Epidermal melanocyte (primary cell): Measurements from ENCODE around the gene FCSK.
A peak's percentile ranks its signal among the peaks of the same experiment; 100 is the strongest.

Source experiments
- DNase-seq: peaks from one replicate; pipeline ENCODE4 v3.0.0; 2011; ENCODE audit warnings: low spot score; ENCODE audit not compliant: insufficient read length

Gene FCSK

DNA sequence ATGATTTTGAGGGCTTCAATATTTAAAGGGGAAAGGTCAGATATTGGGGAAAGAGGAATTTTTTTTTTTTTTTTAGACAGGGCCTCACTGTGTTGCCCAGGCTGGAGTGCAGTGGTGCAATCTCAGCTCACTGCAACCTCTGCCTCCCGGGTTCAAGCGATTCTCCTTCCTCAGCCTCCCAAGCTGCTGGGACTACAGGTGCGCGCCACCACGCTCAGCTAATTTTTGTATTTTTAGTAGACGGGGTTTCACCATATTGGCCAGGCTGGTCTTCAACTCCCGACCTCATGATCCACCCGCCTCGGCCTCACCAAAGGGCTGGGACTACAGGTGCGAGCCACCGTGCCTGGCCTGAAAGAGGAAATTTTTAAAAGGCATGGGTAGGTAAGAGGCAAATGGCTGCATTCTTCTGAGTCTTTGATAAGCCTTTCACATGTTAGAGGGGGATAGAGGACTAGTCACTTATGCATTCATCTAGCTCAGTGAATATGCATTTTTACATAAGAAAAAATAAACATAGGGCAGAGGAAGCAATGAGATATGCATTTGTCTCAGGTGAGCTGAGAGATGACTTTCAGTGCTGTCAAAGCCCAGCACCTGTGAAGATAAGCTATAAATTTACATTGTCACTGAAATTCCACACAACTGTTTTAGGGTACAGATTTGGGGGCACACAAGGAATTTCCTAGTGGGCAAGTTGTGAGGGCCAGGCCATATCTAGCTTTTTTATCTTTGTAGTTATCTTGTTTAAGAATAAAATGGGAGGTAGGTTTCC, 1.1 kb upstream of the FCSK start:
- DNase-seq = no peak

DNA sequence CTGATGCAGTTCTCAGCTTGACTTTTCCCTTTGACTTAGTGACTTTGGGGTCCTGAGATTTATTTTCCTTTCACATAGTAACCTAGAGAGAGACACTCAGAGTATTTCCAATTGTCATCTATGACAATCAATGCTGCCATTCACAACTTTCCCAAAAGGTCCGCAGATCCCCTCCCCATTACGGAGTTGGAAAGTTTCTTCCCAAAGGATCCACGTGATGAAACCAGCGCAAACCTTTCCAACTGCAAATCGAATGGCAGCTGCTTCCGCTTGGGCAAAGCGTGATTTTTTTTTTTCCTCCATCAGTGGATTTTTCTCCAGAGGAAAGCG, 538 bp upstream of the FCSK start:
- no peak for DNase-seq

DNA sequence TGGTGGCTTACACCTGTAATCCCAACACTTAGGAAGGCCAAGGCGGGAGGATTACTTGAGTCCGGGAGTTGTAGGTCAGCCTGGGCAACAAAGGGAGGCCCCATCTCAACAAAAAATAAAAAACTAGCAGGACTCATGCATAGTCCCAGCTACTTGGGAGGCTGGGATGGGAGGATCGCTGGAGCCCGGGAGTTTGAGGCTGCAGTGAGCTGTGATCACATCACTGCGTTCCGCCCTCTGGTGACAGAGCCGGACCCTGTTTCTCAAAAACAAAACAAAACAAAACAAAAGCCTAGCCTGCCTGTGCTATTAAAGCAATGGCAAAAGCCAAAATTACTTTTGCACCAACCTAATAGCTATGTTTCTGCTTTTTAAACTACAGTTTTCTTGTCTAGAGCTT, 1.5 kb downstream of the FCSK start:
- no peak for DNase-seq

DNA sequence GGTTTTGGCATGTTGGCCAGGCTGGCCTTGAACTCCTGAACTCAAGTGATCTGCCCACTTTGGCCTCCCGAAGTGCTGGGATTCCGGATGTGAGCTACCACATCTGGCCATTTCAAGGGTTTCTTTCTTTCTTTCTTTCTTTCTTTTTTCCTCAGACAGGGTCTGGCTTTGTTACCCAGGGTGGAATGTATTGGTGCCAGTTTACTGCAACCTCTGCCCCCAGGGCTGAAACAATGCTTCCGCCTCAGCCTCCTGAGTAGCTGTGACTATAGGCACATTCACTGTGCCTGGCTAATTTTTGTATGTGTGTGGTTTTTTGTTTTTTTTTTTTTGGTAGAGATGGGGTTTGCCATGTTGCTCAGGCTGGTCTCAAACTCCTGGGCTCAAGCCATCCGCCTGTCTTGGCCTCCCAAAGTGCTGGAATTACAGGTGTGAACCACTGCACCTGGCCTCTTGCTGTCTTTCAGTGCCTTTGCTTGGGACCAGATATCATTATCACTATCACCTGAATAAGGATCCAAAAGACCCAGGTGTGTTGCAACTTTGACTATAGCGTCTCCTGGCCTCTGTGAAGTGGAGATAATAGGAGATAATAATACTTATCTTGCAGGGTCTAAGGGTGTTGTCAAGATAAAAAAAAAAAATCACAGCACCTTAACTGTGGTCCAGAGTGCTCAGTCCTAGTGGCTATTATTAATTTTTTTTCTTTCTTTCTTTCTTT, 3.2 kb downstream of the FCSK start:
- DNase-seq = peak; percentile 14

DNA sequence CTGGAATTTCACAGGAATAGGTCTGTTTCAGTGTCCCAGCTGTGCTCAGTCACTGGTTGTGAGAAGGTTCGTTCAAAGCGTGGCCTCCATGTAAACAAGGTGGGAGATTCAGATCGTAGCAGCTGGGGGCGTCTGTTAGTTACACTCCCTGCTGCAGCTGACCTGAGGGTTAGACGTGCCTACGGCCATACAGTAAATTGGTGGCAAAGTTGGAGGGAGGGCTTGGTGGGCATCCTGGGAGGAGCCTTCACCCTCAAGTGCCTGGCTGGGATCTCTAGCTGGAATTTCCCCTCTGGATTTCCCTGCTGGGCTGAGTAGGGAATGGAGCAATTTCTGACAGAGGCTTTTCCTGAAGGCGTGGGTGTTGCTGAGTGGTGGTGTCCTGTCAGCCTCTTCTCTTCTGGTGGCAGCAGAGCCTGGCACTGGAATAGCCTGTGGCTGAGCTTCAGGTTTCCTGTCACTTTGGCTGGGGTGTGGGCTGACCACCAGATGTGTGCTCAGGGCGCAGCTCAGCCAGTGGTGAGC, 6.4 kb downstream of the FCSK start:
- DNase-seq = peak; percentile 24

DNA sequence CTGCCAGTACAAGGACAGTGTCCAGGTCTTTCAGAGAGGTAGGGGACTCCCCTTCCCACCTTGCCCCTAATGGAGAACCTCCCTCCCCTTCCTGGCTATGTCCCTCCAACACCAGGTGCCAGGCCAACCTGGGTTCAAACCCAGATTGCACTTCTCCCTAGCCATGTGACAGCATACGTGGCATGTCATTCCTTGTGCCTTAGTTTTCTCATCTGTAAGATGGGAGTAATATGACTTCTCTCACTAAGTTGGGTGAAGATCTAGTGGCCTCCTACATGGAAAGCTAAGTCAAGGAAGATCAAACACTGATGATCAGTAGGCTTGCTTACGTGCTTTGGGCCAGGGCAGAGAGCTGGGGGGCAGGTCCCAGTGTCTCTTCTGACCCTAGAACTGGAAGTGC, 8.8 kb downstream of the FCSK start:
- DNase-seq = peak; percentile 8

DNA sequence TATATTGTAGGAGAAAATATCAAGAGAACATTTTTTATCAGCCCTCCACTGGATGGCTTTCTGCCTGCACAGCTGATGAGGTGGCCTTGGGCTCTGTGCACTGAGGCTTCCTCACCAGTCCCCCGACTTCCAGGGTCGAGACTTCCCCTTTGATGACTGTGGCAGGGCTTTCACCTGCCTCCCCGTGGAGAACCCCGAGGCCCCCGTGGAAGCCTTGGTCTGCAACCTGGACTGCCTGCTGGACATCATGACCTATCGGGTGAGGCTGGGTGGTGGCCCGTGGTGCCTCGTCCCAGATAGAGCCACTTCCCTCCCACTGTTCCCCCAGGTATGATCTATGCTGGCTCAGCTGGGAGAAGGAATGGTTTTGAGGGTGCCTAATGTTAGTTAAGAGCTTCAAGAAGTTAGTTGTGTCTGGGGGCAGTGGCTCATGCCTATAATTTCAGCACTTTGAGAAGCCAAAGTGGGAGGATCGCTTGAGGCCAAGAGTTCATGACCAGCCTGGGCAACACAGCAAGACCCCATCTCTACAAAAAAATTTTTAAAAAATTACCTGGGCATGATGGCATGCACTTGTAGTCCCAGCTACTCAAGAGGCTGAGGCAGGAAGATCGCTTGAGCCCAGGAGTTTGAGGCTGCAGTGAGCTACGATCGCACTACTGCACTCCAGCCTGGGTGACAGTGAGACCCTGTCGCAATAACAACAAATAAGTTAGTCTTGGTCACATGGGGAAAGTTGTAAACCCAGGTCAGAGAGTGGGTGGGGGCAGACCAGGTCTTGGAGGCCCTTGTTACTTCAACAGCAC, 11.8 kb downstream of the FCSK start:
- DNase-seq = no peak

DNA sequence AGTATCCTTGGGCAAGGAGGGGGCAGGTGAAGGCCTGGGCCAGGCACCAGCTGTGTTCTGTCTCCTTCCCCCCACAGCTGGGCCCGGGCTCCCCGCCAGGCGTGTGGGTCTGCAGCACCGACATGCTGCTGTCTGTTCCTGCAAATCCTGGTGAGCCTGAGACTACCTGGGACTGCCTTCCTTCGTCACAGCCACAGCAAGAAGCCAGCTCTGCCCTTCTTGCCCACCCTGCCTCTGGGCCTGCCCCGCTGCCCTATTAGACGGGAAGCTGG, 12.3 kb downstream of the FCSK start:
- DNase-seq = no peak

DNA sequence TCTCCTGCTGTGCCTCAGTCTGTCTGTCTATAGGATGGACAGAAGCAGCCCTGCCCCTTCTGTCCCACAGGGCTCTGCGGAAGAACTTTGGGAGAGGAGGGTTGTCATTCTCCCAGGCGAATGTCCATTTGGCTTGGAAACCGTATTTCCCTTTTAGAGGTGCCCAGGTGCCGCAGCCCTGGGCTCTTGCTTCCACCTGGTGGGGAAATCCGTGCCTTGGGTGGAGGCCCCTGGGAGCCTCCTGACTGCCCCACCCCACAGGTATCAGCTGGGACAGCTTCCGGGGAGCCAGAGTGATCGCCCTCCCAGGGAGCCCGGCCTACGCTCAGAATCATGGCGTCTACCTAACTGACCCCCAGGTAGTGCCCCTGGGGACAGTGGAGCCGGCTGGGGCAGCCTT, 12.7 kb downstream of the FCSK start:
- no peak for DNase-seq

DNA sequence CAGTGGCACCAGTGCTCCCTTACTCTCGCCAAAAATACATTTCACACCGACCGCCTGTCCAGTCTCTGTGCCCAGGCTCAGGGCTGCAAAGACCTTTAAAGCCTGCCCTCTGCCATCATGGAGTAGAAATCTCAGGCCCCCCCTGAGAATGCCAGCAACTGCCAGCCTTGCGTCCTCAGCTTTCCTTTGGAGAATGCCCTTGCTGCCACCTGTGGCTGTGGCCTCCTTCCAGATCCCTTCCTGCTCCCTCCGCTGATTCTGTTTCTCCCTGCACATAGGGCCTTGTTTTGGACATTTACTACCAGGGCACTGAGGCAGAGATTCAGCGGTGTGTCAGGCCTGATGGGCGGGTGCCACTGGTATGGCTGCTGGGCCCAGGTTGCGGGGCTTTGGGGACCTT, 13.2 kb downstream of the FCSK start:
- DNase-seq = no peak

DNA sequence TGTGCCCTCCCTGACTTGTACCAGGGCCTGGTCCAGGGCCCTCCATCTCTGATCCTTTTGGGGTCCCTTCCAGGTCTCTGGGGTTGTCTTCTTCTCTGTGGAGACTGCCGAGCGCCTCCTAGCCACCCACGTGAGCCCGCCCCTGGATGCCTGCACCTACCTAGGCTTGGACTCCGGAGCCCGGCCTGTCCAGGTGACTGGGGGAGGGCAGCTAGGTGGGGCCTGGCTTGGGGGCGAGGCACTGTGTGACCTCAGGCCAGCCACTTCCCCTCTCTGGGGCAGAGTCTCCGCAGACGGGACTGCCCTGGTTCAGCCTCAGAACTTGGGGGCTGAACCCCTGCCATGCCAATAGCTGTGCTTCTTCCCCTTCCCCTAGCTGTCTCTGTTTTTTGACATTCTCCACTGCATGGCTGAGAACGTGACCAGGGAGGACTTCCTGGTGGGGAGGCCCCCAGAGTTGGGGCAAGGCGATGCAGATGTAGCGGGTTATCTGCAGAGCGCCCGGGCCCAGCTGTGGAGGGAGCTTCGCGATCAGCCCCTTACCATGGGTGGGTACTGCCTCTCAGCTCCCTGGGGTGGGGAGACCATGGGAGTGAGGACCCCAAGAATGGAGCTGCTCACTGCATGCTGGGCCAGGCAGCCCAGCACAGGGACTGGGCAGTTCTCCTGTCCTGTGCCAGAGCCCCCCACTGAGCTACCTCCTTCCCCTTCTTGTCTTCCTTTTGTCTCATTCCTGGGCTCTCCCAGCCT, 14.6 kb downstream of the FCSK start:
- no peak for DNase-seq

DNA sequence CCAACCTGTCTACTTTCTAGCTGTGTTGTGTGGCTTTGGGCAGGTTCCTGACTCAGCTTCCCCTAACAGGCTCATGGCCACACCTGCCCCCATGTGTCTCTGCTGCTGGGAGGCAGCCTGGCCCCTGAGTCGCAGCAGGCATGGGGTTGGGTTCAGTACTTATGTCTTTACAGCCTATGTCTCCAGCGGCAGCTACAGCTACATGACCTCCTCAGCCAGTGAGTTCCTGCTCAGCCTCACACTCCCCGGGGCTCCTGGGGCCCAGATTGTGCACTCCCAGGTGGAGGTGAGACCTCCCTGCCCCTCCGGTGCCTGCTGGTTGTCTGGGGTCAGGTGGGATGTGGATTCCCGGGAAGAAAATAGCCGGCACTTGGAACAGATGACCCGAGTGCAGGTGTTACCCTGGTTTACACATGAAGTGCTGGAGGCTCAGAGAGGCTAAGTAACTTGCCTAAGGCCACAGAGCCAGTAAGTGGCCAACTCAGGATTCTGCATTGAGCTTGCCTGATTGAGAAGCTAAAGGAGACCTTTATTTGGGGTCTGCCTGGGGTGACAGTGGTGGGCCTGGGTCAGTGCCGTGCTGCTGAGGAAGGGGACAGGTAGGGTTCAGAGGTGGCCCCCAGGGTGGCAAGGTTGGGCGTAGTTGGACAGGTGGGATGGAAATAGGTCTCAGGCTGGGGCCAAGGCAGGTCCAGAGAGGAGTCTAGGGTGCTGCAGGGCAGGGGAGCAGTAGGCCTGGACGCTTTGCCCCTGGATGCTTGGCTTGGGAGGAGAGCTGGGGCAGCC, 15.9 kb downstream of the FCSK start:
- DNase-seq = no peak

DNA sequence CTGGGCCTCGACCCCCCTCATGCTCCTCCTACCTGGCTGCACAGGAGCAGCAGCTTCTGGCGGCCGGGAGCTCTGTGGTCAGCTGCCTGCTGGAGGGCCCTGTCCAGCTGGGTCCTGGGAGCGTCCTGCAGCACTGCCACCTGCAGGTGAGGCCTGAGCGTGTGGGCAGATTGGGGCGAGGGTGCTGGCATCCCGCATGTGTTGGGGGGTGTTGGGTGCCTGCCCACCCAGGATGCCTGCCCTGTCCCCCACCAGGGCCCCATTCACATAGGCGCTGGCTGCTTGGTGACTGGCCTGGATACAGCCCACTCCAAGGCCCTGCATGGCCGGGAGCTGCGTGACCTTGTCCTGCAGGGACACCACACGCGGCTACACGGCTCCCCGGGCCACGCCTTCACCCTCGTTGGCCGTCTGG, 16.5 kb downstream of the FCSK start:
- DNase-seq = no peak

DNA sequence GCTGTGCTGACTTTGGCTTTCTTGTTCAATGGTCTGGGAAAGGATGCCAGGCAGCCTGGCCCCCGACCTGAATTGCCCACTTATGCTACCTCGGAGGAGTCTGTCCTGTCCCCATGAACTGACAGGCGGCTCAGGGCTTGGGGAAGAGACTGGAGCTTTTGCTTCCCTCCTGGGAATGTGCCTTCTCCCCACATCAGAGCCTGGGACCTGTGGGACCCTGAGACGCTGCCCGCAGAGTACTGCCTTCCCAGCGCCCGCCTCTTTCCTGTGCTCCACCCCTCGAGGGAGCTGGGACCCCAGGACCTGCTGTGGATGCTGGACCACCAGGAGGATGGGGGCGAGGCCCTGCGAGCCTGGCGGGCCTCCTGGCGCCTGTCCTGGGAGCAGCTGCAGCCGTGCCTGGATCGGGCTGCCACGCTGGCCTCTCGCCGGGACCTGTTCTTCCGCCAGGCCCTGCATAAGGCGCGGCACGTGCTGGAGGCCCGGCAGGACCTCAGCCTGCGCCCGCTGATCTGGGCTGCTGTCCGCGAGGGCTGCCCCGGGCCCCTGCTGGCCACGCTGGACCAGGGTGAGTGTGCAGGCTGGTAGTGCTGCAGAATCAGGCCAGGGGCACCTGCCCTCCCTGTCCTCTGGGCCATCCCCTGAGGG, 18.5 kb downstream of the FCSK start:
- DNase-seq = no peak

DNA sequence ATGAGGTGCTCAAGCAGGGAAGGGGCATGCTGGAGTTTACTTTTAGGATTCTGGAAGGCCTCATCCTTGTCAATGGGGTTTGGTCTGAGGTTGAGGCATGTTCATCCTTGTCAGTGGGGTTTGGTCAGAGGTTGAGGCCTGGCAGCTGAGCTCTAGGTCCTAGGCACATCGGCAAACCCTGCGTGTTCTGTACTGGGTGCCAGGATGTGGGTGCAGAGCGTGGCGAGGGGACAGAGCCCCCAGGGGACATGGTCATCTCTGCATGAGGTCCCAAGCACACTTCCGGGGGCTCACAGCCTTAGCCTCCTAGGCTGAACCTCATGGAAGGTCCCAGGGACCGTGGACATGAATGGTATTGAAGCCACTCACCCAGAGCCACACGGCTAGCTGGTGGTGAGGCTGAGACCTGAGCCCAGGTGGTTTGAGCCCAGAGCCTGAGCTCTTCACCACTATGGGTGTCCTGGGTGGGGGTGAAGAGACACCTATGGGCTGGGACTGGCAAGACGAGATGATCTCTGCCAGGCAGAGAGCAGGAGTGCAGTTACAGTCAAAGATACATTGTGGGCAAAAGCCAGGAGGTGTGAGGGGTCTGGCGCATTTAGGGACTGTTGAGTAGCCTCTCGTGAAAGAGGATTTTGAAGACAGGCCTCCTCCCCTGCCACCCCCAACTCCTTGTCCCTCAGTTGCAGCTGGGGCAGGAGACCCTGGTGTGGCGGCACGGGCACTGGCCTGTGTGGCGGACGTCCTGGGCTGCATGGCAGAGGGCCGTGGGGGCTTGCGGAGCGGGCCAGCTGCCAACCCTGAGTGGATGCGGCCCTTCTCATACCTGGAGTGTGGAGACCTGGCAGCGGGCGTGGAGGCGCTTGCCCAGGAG, 19.3 kb downstream of the FCSK start:
- DNase-seq = no peak

DNA sequence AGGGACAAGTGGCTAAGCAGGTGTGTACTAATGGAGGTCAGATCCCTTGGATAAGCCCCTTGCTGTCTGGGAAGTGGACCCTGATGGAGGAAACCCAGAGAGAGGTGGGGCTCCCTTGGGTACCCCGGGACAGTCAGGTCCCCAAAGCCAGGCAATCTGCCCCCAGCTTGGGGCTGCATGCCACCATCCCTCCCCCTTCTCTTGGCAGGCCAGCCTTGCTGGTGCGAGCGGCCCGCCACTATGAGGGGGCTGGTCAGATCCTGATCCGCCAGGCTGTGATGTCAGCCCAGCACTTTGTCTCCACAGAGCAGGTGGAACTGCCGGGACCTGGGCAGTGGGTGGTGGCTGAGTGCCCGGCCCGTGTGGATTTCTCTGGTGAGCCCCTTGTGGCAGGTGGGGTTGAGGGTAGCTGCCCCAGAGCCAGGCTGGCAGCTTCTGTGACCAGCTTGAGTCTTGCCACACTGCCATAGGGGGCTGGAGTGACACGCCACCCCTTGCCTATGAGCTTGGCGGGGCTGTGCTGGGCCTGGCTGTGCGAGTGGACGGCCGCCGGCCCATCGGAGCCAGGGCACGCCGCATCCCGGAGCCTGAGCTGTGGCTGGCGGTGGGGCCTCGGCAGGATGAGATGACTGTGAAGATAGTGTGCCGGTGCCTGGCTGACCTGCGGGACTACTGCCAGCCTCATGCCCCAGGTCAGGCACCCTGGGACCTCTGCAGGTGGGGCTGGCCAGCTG, 20.1 kb downstream of the FCSK start:
- no peak for DNase-seq

DNA sequence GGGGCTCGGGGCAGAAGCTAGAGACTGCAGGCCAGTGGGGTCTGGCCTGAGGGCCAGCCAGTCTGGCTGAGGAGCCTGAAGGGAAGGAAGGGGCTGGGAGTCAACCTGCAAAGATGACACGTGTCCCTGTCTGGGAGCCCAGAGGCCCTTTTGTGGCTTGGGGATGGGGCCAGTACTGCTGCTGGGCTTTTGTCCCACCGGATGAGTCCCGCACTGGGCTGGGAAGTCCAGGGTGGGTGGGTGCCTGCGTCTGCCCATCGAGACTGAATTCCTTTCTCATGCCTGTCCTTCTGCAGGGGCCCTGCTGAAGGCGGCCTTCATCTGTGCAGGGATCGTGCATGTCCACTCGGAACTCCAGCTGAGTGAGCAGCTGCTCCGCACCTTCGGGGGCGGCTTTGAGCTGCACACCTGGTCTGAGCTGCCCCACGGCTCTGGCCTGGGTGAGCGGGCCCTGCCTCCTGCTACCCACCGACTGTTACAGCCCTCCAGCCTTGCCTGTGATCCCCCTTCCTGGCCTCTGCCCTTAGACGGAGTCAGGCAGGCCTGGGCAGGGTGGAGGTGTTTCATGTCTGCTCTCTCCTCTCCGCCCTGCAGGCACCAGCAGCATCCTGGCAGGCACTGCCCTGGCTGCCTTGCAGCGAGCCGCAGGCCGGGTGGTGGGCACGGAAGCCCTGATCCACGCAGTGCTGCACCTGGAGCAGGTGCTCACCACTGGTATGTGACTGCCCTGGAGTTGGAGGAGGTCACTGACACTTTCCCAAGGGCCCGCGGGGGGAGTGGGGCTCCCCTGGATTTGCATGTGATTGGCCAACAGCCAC, 20.9 kb downstream of the FCSK start:
- no peak for DNase-seq
